ENCODE results near the gene FAM186B.

FAM186B gene

DNA sequence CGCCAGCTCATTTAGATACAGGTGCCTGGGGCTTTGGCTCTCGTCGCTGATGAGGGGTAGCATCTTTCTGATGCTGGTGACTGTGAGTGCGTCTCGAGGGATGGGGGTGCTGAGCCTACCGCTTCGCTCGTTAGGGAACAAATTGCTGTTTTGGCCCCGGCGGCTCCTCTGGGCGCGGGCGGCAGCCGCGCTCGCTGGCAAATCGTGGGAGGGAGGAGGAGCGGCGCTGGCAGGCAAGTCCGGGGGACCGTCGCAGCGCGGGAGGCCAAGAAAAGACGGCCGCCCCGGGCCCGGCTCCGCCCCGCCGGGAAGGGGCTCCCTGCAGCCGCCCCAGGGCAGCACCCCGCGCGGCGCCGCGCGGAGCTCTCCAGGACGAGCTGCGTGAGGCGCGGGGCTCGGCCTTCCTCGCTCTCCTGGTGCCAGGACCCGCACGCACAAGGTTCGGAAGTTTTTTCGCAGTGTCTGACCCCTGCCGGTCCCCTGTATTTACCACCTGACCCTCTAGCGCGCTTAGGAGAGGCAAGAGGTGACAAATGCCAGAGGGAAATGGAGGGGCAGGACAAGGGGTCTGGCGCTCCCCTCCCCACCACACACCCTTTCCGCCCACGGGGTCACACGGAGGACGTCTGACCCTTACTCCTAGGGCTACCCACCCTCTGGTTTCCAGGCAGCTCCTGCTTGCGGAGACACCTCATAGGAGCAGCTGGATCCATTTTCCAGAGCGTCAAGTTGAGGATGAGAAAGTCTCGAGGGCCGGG lies 67.5 kb downstream of the FAM186B start:
- DNase-seq (ENCODE audit: low spot score), result peak; percentile 77

Data from ecto neural progenitor cell (in vitro differentiated cells).